Right atrium auricular region (tissue), 2 donors: ENCODE data around the gene CMTM7. TPM values are rescaled to one million over a fixed set of nuclear protein-coding genes. Genes with fewer than 3 reads are reported as not detected.

Experiments
- DNase-seq: peaks from one replicate; pipeline ENCODE4 v3.0.0-alpha.2; 2019; ENCODE audit warnings: low spot score
- H3K27ac ChIP-seq, 2 donors: fragments of 200-600 bp; sonication (generic); 1 replicate in 1 of 2; 2 replicates in 1 of 2; pipeline ENCODE4 v1.5.1; 2016 to 2019
- H3K27me3 ChIP-seq, 2 donors: fragments of 200-600 bp; sonication (generic); one replicate each; pipeline versions ENCODE4 v1.5.1 to v1.6.0; 2017 to 2019
- H3K36me3 ChIP-seq: fragments of 200-600 bp; sonication (generic); one replicate; pipeline ENCODE4 v1.5.1; 2016
- H3K4me1 ChIP-seq, 2 donors: fragments of 200-600 bp; sonication (generic); one replicate each; pipeline versions ENCODE4 v1.5.1 to v1.6.0; 2017 to 2019
- H3K4me3 ChIP-seq, 2 donors: fragments of 200-600 bp; sonication (generic); 1 replicate in 1 of 2; 2 replicates in 1 of 2; pipeline ENCODE4 v1.5.1; 2017 to 2019; ENCODE audit warnings: mild to moderate bottlenecking in 1 of 2, moderate library complexity in 1 of 2
- H3K9me3 ChIP-seq, 2 donors: fragments of 200-600 bp; sonication (generic); one replicate each; pipeline ENCODE4 v1.5.1; 2019
- CTCF ChIP-seq, 2 donors: fragments of 200-600 bp; sonication (generic); IDR thresholded peaks; one replicate each; pipeline ENCODE4 v1.5.1; 2019; ENCODE audit warnings: antibody characterized with exemption in 2 of 2
- total RNA-seq, 2 donors: library from RNA; depleted of rRNA; stranded (reverse); fragments of >200 nt; gene quantifications; one replicate each; pipeline ENCODE4 v1.1.0, GENCODE V29; 2016

CMTM7 gene
- total RNA-seq, 2 donors from 2014 or later: 8.2 to 10.5 TPM

- Histone ChIP-seq H3K36me3 (no peaks in the 10 kb centered on the region), H3K27me3 (no peaks in the 10 kb centered on the region), H3K27ac (no peak overlapping the region), H3K4me3 (no peak overlapping the region), H3K9me3 (no peaks in the 10 kb centered on the region), H3K4me1 (peaks cover 0 to 20% of the 10 kb centered on the region in 2 donors)
- TF ChIP-seq CTCF (IDR thresholded peaks at IDR 0.05): no peak
- no peak for DNase-seq
These were observed 103.4 kb downstream of the CMTM7 start for GRCh38 chr3:32495085-32495484.

GRCh38 chr3:32495609-32496008 lies 104.0 kb downstream of the CMTM7 start:
- DNase-seq: no peak
- no peaks in the 10 kb centered on the region for H3K36me3 ChIP-seq
- no peak for TF ChIP-seq CTCF (IDR thresholded peaks at IDR 0.05)
- no peak overlapping the region for H3K4me3 ChIP-seq
- no peaks in the 10 kb centered on the region for H3K27me3 ChIP-seq
- no peak overlapping the region for H3K27ac ChIP-seq
- H3K9me3 ChIP-seq: no peaks in the 10 kb centered on the region
- peaks cover 0 to 22% of the 10 kb centered on the region in 2 donors for H3K4me1 ChIP-seq

GRCh38 chr3:32498252-32498651 lies 106.6 kb downstream of the CMTM7 start:
- Histone ChIP-seq H3K36me3 (no peaks in the 10 kb centered on the region), H3K27ac (no peak overlapping the region), H3K4me1 (peaks cover 0 to 27% of the 10 kb centered on the region in 2 donors), H3K27me3 (no peaks in the 10 kb centered on the region), H3K9me3 (no peaks in the 10 kb centered on the region), H3K4me3 (no peak overlapping the region)
- no peak for TF ChIP-seq CTCF (IDR thresholded peaks at IDR 0.05)
- no peak for DNase-seq

- Histone ChIP-seq H3K4me1 (peaks cover 0 to 20% of the 10 kb centered on the region in 2 donors), H3K36me3 (no peaks in the 10 kb centered on the region), H3K4me3 (no peak overlapping the region), H3K27me3 (no peaks in the 10 kb centered on the region), H3K27ac (no peak overlapping the region), H3K9me3 (no peaks in the 10 kb centered on the region)
- TF ChIP-seq CTCF (IDR thresholded peaks at IDR 0.05): no peak
- no peak for DNase-seq
These were observed 107.3 kb downstream of the CMTM7 start for GRCh38 chr3:32498992-32499391.

GRCh38 chr3:32499585-32499984 lies 107.9 kb downstream of the CMTM7 start:
- Histone ChIP-seq H3K4me1 (peaks cover 0 to 14% of the 10 kb centered on the region in 2 donors), H3K9me3 (no peaks in the 10 kb centered on the region), H3K36me3 (no peaks in the 10 kb centered on the region), H3K27ac (no peak overlapping the region), H3K27me3 (no peaks in the 10 kb centered on the region), H3K4me3 (no peak overlapping the region)
- DNase-seq: no peak
- TF ChIP-seq CTCF (IDR thresholded peaks at IDR 0.05): no peak

GRCh38 chr3:32500231-32500630 lies 108.6 kb downstream of the CMTM7 start:
- no peak for DNase-seq
- Histone ChIP-seq H3K27me3 (no peaks in the 10 kb centered on the region), H3K9me3 (no peaks in the 10 kb centered on the region), H3K36me3 (no peaks in the 10 kb centered on the region), H3K4me3 (no peak overlapping the region), H3K4me1 (peaks cover 0 to 10% of the 10 kb centered on the region in 2 donors), H3K27ac (no peak overlapping the region)
- TF ChIP-seq CTCF (IDR thresholded peaks at IDR 0.05): no peak
